HepG2 (cell line): ENCODE measurements around the gene DQX1. TPM values are rescaled to one million over a fixed set of nuclear protein-coding genes. Genes with fewer than 3 reads are reported as not detected.
A peak's percentile ranks its signal among the peaks of the same experiment; 100 is the strongest.

Experiments
- ATM ChIP-seq: fragments of 450-650 bp; IDR thresholded peaks from 2 replicates; pipeline ENCODE4 v1.7.1; 2017; ENCODE audit warnings: mild to moderate bottlenecking, borderline replicate concordance
- CHCHD3 ChIP-seq: sonication (generic); formaldehyde crosslinking; IDR thresholded peaks from 2 replicates; pipeline ENCODE4 v1.8.0; 2022; ENCODE audit warnings: mild to moderate bottlenecking, missing genetic modification reagents, moderate library complexity
- FOSL2 ChIP-seq: sonication (generic); formaldehyde crosslinking; IDR thresholded peaks from 2 replicates; pipeline ENCODE4 v1.4.0; 2020; ENCODE audit warnings: missing genetic modification reagents
- FOXA1 ChIP-seq, 2 experiments: fragments of 450-650 bp in 1 of 2; sonication (generic) in 1 of 2; formaldehyde crosslinking in 1 of 2; IDR thresholded peaks; 2 replicates each; pipeline versions ENCODE4 v1.4.0 to v1.6.1; 2016 to 2020; ENCODE audit warnings: missing genetic modification reagents in 1 of 2
- FOXC1 ChIP-seq: sonication (generic); formaldehyde crosslinking; IDR thresholded peaks from 2 replicates; pipeline ENCODE4 v1.8.0; 2022; ENCODE audit warnings: mild to moderate bottlenecking, missing genetic modification reagents, borderline replicate concordance
- HOXA5 ChIP-seq: sonication (generic); formaldehyde crosslinking; IDR thresholded peaks from 2 replicates; pipeline ENCODE4 v1.4.0; 2020; ENCODE audit warnings: missing genetic modification reagents
- KDM6A ChIP-seq: IDR thresholded peaks from 2 replicates; pipeline ENCODE4 v1.6.1; 2016; ENCODE audit warnings: low read depth
- PHF8 ChIP-seq: sonication (generic); formaldehyde crosslinking; IDR thresholded peaks from 2 replicates; pipeline ENCODE4 v1.5.0; 2020; ENCODE audit warnings: missing genetic modification reagents
- ZC3H4 ChIP-seq: sonication (generic); formaldehyde crosslinking; IDR thresholded peaks from 2 replicates; pipeline ENCODE4 v1.4.0; 2020; ENCODE audit warnings: missing genetic modification reagents, borderline replicate concordance
- ZKSCAN1 ChIP-seq: fragments of 150-350 bp; IDR thresholded peaks from 2 replicates; pipeline ENCODE4 v1.6.1; 2014; ENCODE audit warnings: low read length
- ZNF354B ChIP-seq: sonication (generic); formaldehyde crosslinking; IDR thresholded peaks from 2 replicates; pipeline ENCODE4 v1.8.0; 2022; ENCODE audit warnings: mild to moderate bottlenecking, missing genetic modification reagents
- ZNF460 ChIP-seq: sonication (generic); formaldehyde crosslinking; IDR thresholded peaks from 2 replicates; pipeline ENCODE4 v1.5.1; 2020; ENCODE audit warnings: missing genetic modification reagents, mild to moderate bottlenecking, borderline replicate concordance
- ZNF501 ChIP-seq: sonication (generic); formaldehyde crosslinking; IDR thresholded peaks from 2 replicates; pipeline ENCODE4 v1.5.1; 2020; ENCODE audit warnings: mild to moderate bottlenecking, moderate library complexity, missing genetic modification reagents
- ZNF552 ChIP-seq: sonication (generic); formaldehyde crosslinking; IDR thresholded peaks from 2 replicates; pipeline ENCODE4 v1.9.0; 2022; ENCODE audit warnings: missing genetic modification reagents, mild to moderate bottlenecking, borderline replicate concordance
- ZNF607 ChIP-seq: sonication (generic); formaldehyde crosslinking; IDR thresholded peaks from 2 replicates; pipeline ENCODE4 v1.5.1; 2020; ENCODE audit warnings: missing genetic modification reagents, mild to moderate bottlenecking, borderline replicate concordance
- ZNF776 ChIP-seq: sonication (generic); formaldehyde crosslinking; IDR thresholded peaks from 2 replicates; pipeline ENCODE4 v1.4.0; 2020; ENCODE audit warnings: mild to moderate bottlenecking, missing genetic modification reagents
- polyA plus RNA-seq, 8 experiments: library from polyadenylated mRNA; depleted of rRNA in 3 of 8; stranded (reverse) in 7 of 8; unstranded in 1 of 8; fragments of >200 nt; fragmentation: Illumina TruSeq in 4 of 8; extraction: Trizol in 4 of 8; gene quantifications; 2 replicates each; pipeline versions ENCODE4 v1.2.1 to v1.2.3, GENCODE V29; 2011 to 2016; ENCODE audit warnings: low read depth in 4 of 8, missing spikeins in 1 of 8, mixed read lengths in 1 of 8; ENCODE audit not compliant: insufficient read depth in 1 of 8
- total RNA-seq, 5 experiments: library from RNA; depleted of rRNA; stranded (reverse); fragments of >200 nt; fragmentation: Illumina TruSeq; extraction: Trizol; gene quantifications; 2 replicates each; pipeline ENCODE4 v1.2.3, GENCODE V29; 2016; ENCODE audit warnings: low read depth in 1 of 5
- TF ChIP-seq, protein P1 (sequence below): sonication (generic); formaldehyde crosslinking; IDR thresholded peaks from 2 replicates; pipeline ENCODE4 v1.5.0; 2020; ENCODE audit warnings: mild to moderate bottlenecking, missing genetic modification reagents
- TF ChIP-seq, protein P2 (sequence below), 2 experiments: sonication (generic) in 1 of 2; formaldehyde crosslinking in 1 of 2; IDR thresholded peaks; 2 replicates each; pipeline versions ENCODE4 v1.4.0 to v1.6.1; 2018 to 2020; ENCODE audit warnings: missing genetic modification reagents in 2 of 2, borderline replicate concordance in 1 of 2, low read depth in 1 of 2, mild to moderate bottlenecking in 1 of 2, missing biosample characterization in 1 of 2
- TF ChIP-seq, protein P3 (sequence below): sonication (generic); formaldehyde crosslinking; IDR thresholded peaks from 2 replicates; pipeline ENCODE4 v1.4.0; 2020; ENCODE audit warnings: missing genetic modification reagents, borderline replicate concordance

The DQX1 gene
- total and polyA plus RNA-seq, 2 of the 13 experiments (the other 11 are each of a cell fraction or from before 2014, with no cell fraction given): 27.6 to 89.8 TPM

DNA sequence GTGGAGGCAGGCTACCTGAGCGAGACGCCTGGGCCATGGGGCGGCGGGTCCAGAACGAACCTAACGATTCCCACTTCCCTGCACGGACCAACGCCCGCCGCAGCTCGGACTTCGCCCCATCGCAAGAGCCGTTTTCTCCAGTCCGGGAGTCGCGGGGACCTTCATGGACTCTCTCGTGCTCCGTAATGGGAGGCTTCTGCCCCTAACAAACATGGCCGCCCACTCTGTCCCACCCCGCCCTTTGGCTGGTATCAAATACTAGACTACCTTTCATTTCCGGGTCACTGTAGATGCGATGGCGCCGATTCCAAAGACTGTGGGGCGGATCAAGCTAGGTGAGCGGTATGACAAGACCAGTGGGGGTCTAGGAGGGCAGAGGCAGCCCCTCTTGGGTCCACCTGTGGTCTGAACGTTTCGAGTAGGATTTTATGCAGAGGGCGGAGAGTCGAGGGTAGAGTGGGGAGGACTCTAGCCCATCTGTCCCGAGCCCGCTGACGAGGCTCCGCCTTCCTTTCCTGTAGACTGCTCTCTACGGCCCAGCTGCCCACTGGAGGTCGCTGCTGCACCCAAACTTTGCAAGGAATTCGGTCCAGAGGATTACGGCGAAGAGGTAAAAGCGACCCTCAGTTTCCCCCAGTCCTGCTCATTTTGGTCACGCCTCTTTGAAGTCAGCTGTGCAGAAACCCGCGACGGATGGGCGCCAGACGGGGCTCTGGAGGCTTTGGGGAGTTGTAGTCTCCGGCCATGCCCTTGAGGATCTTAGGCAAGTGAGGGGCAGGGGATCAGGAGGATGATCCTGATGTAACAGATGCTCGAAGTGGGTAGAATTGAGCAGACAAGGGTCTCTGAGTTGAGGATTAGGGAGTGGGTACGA is 43.0 kb downstream of the DQX1 start, which contains the start of the genes CCDC142 and TTC31 (continued):
- TF ChIP-seq ZNF552 (peak; percentile 87; the same call in 1 of the 2 replicates), ZNF501 (peak; percentile 99), FOSL2 (CRISPR knock-in tag) (peak; percentile 32; the same call in 1 of the 2 replicates), KDM6A (CRISPR knock-in tag) (0 out of 2 replicates have a peak, but pooled peaks have one; percentile 1), FOXA1 (IDR thresholded peaks at IDR 0.05) (no peak), FOXA1 (CRISPR knock-in tag; IDR thresholded peaks at IDR 0.05) (no peak; the same call in 1 of the 2 replicates), ZNF354B (CRISPR knock-in tag) (0 out of 2 replicates have a peak, but pooled peaks have one; percentile 69), CHCHD3 (CRISPR knock-in tag) (no peak), ZNF607 (CRISPR knock-in tag) (peak; percentile 36; the same call in 1 of the 2 replicates), ATM (no peak), ZKSCAN1 (peak; percentile 19; the same call in 1 of the 2 replicates), PHF8 (peak; percentile 88), FOXC1 (CRISPR knock-in tag) (peak; percentile 91), ZC3H4 (CRISPR knock-in tag) (peak; percentile 10; the same call in 1 of the 2 replicates), HOXA5 (peak; percentile 83), ZNF460 (CRISPR knock-in tag) (peak; percentile 58; the same call in 1 of the 2 replicates), ZNF776 (CRISPR knock-in tag) (peak; percentile 12; the same call in 1 of the 2 replicates)
- TF ChIP-seq, protein P1, sequence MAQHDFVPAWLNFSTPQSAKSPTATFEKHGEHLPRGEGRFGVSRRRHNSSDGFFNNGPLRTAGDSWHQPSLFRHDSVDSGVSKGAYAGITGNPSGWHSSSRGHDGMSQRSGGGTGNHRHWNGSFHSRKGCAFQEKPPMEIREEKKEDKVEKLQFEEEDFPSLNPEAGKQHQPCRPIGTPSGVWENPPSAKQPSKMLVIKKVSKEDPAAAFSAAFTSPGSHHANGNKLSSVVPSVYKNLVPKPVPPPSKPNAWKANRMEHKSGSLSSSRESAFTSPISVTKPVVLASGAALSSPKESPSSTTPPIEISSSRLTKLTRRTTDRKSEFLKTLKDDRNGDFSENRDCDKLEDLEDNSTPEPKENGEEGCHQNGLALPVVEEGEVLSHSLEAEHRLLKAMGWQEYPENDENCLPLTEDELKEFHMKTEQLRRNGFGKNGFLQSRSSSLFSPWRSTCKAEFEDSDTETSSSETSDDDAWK (CRISPR knock-in tag): no peak
- TF ChIP-seq, protein P2, sequence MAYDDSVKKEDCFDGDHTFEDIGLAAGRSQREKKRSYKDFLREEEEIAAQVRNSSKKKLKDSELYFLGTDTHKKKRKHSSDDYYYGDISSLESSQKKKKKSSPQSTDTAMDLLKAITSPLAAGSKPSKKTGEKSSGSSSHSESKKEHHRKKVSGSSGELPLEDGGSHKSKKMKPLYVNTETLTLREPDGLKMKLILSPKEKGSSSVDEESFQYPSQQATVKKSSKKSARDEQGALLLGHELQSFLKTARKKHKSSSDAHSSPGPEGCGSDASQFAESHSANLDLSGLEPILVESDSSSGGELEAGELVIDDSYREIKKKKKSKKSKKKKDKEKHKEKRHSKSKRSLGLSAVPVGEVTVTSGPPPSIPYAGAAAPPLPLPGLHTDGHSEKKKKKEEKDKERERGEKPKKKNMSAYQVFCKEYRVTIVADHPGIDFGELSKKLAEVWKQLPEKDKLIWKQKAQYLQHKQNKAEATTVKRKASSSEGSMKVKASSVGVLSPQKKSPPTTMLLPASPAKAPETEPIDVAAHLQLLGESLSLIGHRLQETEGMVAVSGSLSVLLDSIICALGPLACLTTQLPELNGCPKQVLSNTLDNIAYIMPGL (CRISPR knock-in tag; IDR thresholded peaks at IDR 0.05; ENCODE audit: borderline replicate concordance in 1 of 2, low read depth in 1 of 2): peak; percentile 95
- TF ChIP-seq, protein P3, sequence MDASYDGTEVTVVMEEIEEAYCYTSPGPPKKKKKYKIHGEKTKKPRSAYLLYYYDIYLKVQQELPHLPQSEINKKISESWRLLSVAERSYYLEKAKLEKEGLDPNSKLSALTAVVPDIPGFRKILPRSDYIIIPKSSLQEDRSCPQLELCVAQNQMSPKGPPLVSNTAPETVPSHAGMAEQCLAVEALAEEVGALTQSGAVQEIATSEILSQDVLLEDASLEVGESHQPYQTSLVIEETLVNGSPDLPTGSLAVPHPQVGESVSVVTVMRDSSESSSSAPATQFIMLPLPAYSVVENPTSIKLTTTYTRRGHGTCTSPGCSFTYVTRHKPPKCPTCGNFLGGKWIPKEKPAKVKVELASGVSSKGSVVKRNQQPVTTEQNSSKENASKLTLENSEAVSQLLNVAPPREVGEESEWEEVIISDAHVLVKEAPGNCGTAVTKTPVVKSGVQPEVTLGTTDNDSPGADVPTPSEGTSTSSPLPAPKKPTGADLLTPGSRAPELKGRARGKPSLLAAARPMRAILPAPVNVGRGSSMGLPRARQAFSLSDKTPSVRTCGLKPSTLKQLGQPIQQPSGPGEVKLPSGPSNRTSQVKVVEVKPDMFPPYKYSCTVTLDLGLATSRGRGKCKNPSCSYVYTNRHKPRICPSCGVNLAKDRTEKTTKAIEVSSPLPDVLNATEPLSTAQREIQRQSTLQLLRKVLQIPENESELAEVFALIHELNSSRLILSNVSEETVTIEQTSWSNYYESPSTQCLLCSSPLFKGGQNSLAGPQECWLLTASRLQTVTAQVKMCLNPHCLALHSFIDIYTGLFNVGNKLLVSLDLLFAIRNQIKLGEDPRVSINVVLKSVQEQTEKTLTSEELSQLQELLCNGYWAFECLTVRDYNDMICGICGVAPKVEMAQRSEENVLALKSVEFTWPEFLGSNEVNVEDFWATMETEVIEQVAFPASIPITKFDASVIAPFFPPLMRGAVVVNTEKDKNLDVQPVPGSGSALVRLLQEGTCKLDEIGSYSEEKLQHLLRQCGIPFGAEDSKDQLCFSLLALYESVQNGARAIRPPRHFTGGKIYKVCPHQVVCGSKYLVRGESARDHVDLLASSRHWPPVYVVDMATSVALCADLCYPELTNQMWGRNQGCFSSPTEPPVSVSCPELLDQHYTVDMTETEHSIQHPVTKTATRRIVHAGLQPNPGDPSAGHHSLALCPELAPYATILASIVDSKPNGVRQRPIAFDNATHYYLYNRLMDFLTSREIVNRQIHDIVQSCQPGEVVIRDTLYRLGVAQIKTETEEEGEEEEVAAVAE: peak; percentile 53; the same call in 1 of the 2 replicates
